Loucy (cell line): ENCODE results near the gene FAM180B.
A peak's percentile ranks its signal among the peaks of the same experiment; 100 is the strongest.

ENCODE experiments used
- H2AFZ ChIP-seq: fragments of 200-600 bp; sonication (generic); 2 replicates; pipeline ENCODE4 v1.6.0; 2016; ENCODE audit warnings: antibody characterized with exemption, mild to moderate bottlenecking, low read length, moderate library complexity
- H3F3A ChIP-seq: fragments of 200-600 bp; 2 replicates; pipeline ENCODE4 v1.6.0; 2016; ENCODE audit warnings: antibody characterized with exemption, low read depth, mild to moderate bottlenecking
- H3K27me3 ChIP-seq: fragments of 200-600 bp; sonication (generic); 2 replicates; pipeline ENCODE4 v1.6.1; 2014; ENCODE audit warnings: low read length, mild to moderate bottlenecking; ENCODE audit not compliant: insufficient read depth, poor library complexity, severe bottlenecking
- H3K36me3 ChIP-seq: fragments of 200-600 bp; sonication (generic); 2 replicates; pipeline ENCODE4 v1.6.1; 2016; ENCODE audit warnings: low read length; ENCODE audit not compliant: insufficient read depth
- H3K4me1 ChIP-seq: fragments of 200-600 bp; sonication (generic); 2 replicates; pipeline ENCODE4 v1.5.1; 2014; ENCODE audit warnings: low read length, mild to moderate bottlenecking; ENCODE audit not compliant: insufficient read depth, poor library complexity, severe bottlenecking
- H3K4me2 ChIP-seq: fragments of 200-600 bp; sonication (generic); 2 replicates; pipeline ENCODE4 v1.6.0; 2014; ENCODE audit warnings: antibody characterized with exemption, low read length, low read depth, mild to moderate bottlenecking; ENCODE audit not compliant: poor library complexity, severe bottlenecking
- H3K4me3 ChIP-seq: fragments of 200-600 bp; sonication (generic); 2 replicates; pipeline ENCODE4 v1.5.1; 2014; ENCODE audit warnings: low read length, mild to moderate bottlenecking, mixed read lengths; ENCODE audit not compliant: poor library complexity, severe bottlenecking
- H3K79me2 ChIP-seq: fragments of 200-600 bp; sonication (generic); 2 replicates; pipeline ENCODE4 v1.6.1; 2014; ENCODE audit warnings: low read length; ENCODE audit not compliant: insufficient read depth
- H3K9ac ChIP-seq: fragments of 200-600 bp; sonication (generic); 2 replicates; pipeline ENCODE4 v1.6.0; 2014; ENCODE audit warnings: mild to moderate bottlenecking, low read depth, low read length, moderate library complexity; ENCODE audit not compliant: poor library complexity, severe bottlenecking
- H3K9me2 ChIP-seq: fragments of 200-600 bp; sonication (generic); replicated peaks from 2 replicates; pipeline ENCODE4 v1.6.1; 2016; ENCODE audit warnings: low read depth, low read length, mixed read lengths
- H3K9me3 ChIP-seq: fragments of 200-600 bp; sonication (generic); 2 replicates; pipeline ENCODE4 v1.6.1; 2014; ENCODE audit warnings: mild to moderate bottlenecking, antibody characterized with exemption, low read length, low read depth; ENCODE audit not compliant: insufficient read depth
- H4K20me1 ChIP-seq: fragments of 200-600 bp; sonication (generic); 2 replicates; pipeline ENCODE4 v1.6.0; 2014; ENCODE audit warnings: antibody characterized with exemption, low read length, mild to moderate bottlenecking; ENCODE audit not compliant: insufficient read depth, poor library complexity, severe bottlenecking
- CTCF ChIP-seq: fragments of 200-600 bp; sonication (generic); conservative IDR thresholded peaks from 2 replicates; pipeline ENCODE4 v1.5.1; 2014; ENCODE audit warnings: mild to moderate bottlenecking, antibody characterized with exemption, low read length
- EZH2phosphoT487 ChIP-seq: fragments of 200-600 bp; IDR thresholded peaks from 2 replicates; pipeline ENCODE4 v1.6.1; 2018; ENCODE audit warnings: antibody characterized with exemption, mild to moderate bottlenecking, moderate library complexity, borderline replicate concordance

Gene FAM180B

DNA sequence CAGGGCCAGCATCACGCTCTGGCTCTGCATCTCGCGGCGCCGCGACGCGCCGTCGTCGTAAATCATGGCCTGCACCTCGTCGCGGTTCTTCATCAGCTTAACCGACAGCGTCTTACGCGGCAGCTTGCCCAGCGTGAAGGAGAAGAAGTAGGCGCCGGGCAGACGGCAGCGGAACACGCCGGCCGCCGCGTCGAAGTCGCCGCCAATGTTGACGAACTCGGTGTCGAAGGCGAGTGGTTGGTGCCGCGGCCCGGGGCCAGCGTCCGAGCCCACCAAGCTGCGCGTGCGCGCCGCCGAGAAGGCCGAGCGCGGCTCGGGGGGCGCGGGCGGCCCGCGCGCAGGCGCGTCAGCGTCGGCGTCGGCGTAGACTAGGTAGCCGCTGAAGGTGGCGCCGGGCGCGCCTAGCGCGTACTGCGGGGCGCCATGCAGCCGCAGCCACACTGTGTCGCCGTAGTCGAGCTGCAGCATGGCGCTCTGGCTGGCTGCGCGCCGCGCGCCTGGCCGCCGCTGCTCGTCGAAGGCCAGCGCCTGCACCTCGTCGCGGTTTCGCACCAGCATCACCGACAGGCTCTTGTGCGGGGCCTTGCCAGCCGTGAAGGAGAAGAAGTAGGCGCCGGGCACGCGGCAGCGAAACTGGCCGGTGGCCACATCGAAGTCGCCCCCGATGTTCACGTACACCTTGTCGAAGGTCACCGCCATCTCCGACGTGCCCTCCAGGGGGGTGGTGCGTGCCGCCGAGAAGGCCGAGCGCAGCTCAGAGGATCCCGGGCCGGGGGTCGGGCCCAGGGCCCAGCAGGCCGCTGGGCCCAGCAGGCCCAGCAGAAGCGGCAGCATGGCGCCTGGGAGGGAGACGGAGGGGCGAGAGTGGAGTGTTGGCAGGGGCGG, 3.7 kb downstream of the FAM180B start:
- H3K4me1 ChIP-seq = peaks cover 80% of the 10 kb centered on the region
- TF ChIP-seq CTCF = no peak
- no peak for TF ChIP-seq EZH2phosphoT487
- peak overlapping the region; percentile 88 for H3K9ac ChIP-seq
- H3K36me3 ChIP-seq = peaks cover 1% of the 10 kb centered on the region; the same call in 1 of the 2 replicates
- H3K4me2 ChIP-seq = peak overlapping the region; percentile 82
- peak overlapping the region; percentile 83 for H3K4me3 ChIP-seq
- H2AFZ ChIP-seq = no peak overlapping the region
- peaks cover 63% of the 10 kb centered on the region for H3K79me2 ChIP-seq
- H3F3A ChIP-seq = peaks cover 15% of the 10 kb centered on the region; the same call in 1 of the 2 replicates
- H3K9me2 ChIP-seq = no peaks in the 10 kb centered on the region
- H4K20me1 ChIP-seq = no peaks in the 10 kb centered on the region
- no peaks in the 10 kb centered on the region for H3K27me3 ChIP-seq
- no peaks in the 10 kb centered on the region for H3K9me3 ChIP-seq

DNA sequence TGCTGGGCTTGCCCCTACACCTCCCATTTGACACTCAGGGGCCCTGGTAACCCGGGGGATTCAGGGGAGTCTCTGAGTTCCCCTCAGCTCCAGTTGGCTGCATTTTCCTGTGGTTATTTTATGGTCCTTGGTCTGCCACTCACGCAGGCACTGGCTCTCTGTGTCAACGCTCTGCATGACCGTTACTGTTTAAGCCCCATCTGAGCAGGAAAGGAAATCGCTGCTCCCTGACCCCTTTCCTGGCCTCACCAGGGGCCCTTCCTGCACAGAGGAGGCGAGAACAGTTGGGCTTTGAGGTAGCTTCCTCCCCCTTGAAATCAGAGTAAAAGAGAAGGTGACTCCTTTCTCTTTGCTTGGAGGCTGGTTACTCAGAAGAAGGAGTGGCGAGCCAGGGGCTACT, 5.3 kb downstream of the FAM180B start:
- Histone ChIP-seq H3K4me2 (peak overlapping the region; percentile 82), H3K4me3 (peak overlapping the region; percentile 83), H3F3A (peaks cover 15% of the 10 kb centered on the region; the same call in 1 of the 2 replicates), H3K79me2 (peaks cover 62% of the 10 kb centered on the region), H3K4me1 (peaks cover 80% of the 10 kb centered on the region), H3K27me3 (no peaks in the 10 kb centered on the region), H3K9me2 (no peaks in the 10 kb centered on the region), H4K20me1 (no peaks in the 10 kb centered on the region), H3K36me3 (no peaks in the 10 kb centered on the region; the same call in 1 of the 2 replicates), H2AFZ (no peak overlapping the region), H3K9me3 (no peaks in the 10 kb centered on the region), H3K9ac (peak overlapping the region; percentile 88)
- TF ChIP-seq CTCF (no peak), EZH2phosphoT487 (no peak)

- H3K4me3 ChIP-seq = peak overlapping the region; percentile 83
- no peaks in the 10 kb centered on the region; the same call in 1 of the 2 replicates for H3K36me3 ChIP-seq
- no peak overlapping the region for H2AFZ ChIP-seq
- peaks cover 57% of the 10 kb centered on the region for H3K79me2 ChIP-seq
- H3K9ac ChIP-seq = peak overlapping the region; percentile 88
- H3K27me3 ChIP-seq = no peaks in the 10 kb centered on the region
- H3K9me3 ChIP-seq = no peaks in the 10 kb centered on the region
- no peaks in the 10 kb centered on the region for H4K20me1 ChIP-seq
- no peak for TF ChIP-seq EZH2phosphoT487
- no peak for TF ChIP-seq CTCF
- H3K4me1 ChIP-seq = peaks cover 75% of the 10 kb centered on the region
- peak overlapping the region; percentile 82 for H3K4me2 ChIP-seq
- peaks cover 15% of the 10 kb centered on the region; the same call in 1 of the 2 replicates for H3F3A ChIP-seq
- H3K9me2 ChIP-seq = no peaks in the 10 kb centered on the region
These were observed 5.8 kb downstream of the FAM180B start for GRCh38 chr11:47592251-47592650.
